A549 (cell line): ENCODE data around the gene VN1R2. TPM values are rescaled to one million over a fixed set of nuclear protein-coding genes. Genes with fewer than 3 reads are reported as not detected.
"Not testable (repeated sequence)": the region's sequence is repeated elsewhere in the genome, so short reads cannot be mapped to it uniquely, and the experiment has no call there.

Source experiments
- ATAC-seq, 2 experiments: fragments of 200-7000 bp in 1 of 2; fragments of >200 bp in 1 of 2; cut with Nextera tagmentation in 1 of 2; cut with Tn5 transposase in 1 of 2; 3 replicates each; pipeline versions ENCODE4 v1.8.0 to v1.9.1; 2018 to 2020; ENCODE audit warnings: mild to moderate bottlenecking in 1 of 2, moderate library complexity in 1 of 2
- CTCF ChIA-PET: fragments of 300-600 bp; sonication (Branson Sonifier 250); formaldehyde crosslinking; extraction: SDS; loops from one replicate; lab custom pipeline; 2021; ENCODE audit warnings: antibody characterized with exemption, inconsistent platforms; lab: Yijun Ruan, JAX
- POLR2A ChIA-PET: fragments of 350-600 bp; formaldehyde crosslinking; extraction: SDS; loops from one replicate; lab custom pipeline; 2021; ENCODE audit warnings: antibody characterized with exemption, inconsistent platforms; lab: Yijun Ruan, JAX
- DNase-seq, 2 experiments: peaks; one replicate each; pipeline versions ENCODE4 v3.0.0 to v3.0.0-alpha.2; 2011 to 2016; ENCODE audit warnings: low read depth in 1 of 2, low spot score in 1 of 2
- FAIRE-seq: peaks from 2 replicates; lab custom pipeline; 2011; peaks lifted over from hg19 to GRCh38; lab: Jason Lieb, UNC
- H3K27ac ChIP-seq, 2 experiments: fragments of >200 bp; sonication (Bioruptor Twin); formaldehyde crosslinking; 3 replicates each; pipeline ENCODE4 v1.5.1; 2016 to 2017
- H3K4me1 ChIP-seq: fragments of >200 bp; sonication (Bioruptor Twin); formaldehyde crosslinking; 3 replicates; pipeline ENCODE4 v1.6.1; 2016
- H3K4me2 ChIP-seq: fragments of >200 bp; sonication (Bioruptor Twin); formaldehyde crosslinking; 3 replicates; pipeline ENCODE4 v1.6.1; 2016
- H3K4me3 ChIP-seq: fragments of >200 bp; sonication (Bioruptor Twin); formaldehyde crosslinking; 3 replicates; pipeline ENCODE4 v1.5.1; 2016
- H3K9me3 ChIP-seq: fragments of >200 bp; sonication (Bioruptor Twin); formaldehyde crosslinking; 3 replicates; pipeline ENCODE4 v1.6.1; 2016
- CHD2 ChIP-seq: fragments of 150-350 bp; IDR thresholded peaks from 2 replicates; pipeline ENCODE4 v1.6.1; 2014; ENCODE audit warnings: low read length; ENCODE audit not compliant: partially characterized antibody
- EHF ChIP-seq: fragments of 250-450 bp; sonication (Bioruptor Pico); IDR thresholded peaks from 2 replicates; pipeline ENCODE4 v1.5.0; 2020; ENCODE audit warnings: mild to moderate bottlenecking
- EHMT2 ChIP-seq: fragments of 200-600 bp; sonication (generic); IDR thresholded peaks from 2 replicates; pipeline ENCODE4 v1.6.1; 2016; ENCODE audit warnings: antibody characterized with exemption, low read depth, mild to moderate bottlenecking, moderate library complexity
- FOSB ChIP-seq: fragments of 250-450 bp; sonication (Bioruptor Pico); IDR thresholded peaks from 2 replicates; pipeline ENCODE4 v1.5.0; 2020; ENCODE audit warnings: mild to moderate bottlenecking, moderate library complexity
- GATA3 ChIP-seq: IDR thresholded peaks from 2 replicates; pipeline ENCODE4 v1.6.1; 2012; ENCODE audit warnings: borderline replicate concordance
- HES2 ChIP-seq: fragments of >200 bp; sonication (Bioruptor Twin); formaldehyde crosslinking; IDR thresholded peaks from 2 replicates; pipeline ENCODE4 v1.6.1; 2016
- HOXB5 ChIP-seq: fragments of 250-450 bp; sonication (Bioruptor Pico); IDR thresholded peaks from 2 replicates; pipeline ENCODE4 v1.5.0; 2020; ENCODE audit warnings: mild to moderate bottlenecking, moderate library complexity
- MAFK ChIP-seq: fragments of 450-650 bp; IDR thresholded peaks from 2 replicates; pipeline ENCODE4 v1.6.1; 2014; ENCODE audit not compliant: partially characterized antibody
- NPAS2 ChIP-seq: fragments of 250-450 bp; sonication (Bioruptor Pico); IDR thresholded peaks from 2 replicates; pipeline ENCODE4 v1.8.0; 2022; ENCODE audit warnings: mild to moderate bottlenecking, moderate library complexity, borderline replicate concordance
- RARB ChIP-seq: fragments of 250-450 bp; sonication (Bioruptor Pico); IDR thresholded peaks from 2 replicates; pipeline ENCODE4 v1.8.0; 2021; ENCODE audit warnings: mild to moderate bottlenecking, moderate library complexity
- TFCP2L1 ChIP-seq: fragments of 250-450 bp; sonication (Bioruptor Pico); IDR thresholded peaks from 2 replicates; pipeline ENCODE4 v1.5.0; 2021; ENCODE audit warnings: mild to moderate bottlenecking
- TP53 ChIP-seq: fragments of 250-450 bp; sonication (Bioruptor Pico); IDR thresholded peaks from 2 replicates; pipeline ENCODE4 v1.5.0; 2021; ENCODE audit warnings: mild to moderate bottlenecking, moderate library complexity
- ZFP36 ChIP-seq: fragments of 450-650 bp; IDR thresholded peaks from 2 replicates; pipeline ENCODE4 v1.6.1; 2014; ENCODE audit warnings: borderline replicate concordance; ENCODE audit not compliant: partially characterized antibody
- WGBS: methylation state at CpG from one replicate; pipeline ENCODE4 v1.1.6; 2017; ENCODE audit errors: missing lambda C conversion rate; 5-methylcytosine and 5-hydroxymethylcytosine counted together
- polyA plus RNA-seq, 4 experiments: library from polyadenylated mRNA; depleted of rRNA in 3 of 4; stranded (reverse); fragments of >200 nt; fragmentation: RNase III in 1 of 4; extraction: RNeasy Plus Mini Kit Qiagen cat#74134 plus additional on column Dnase treatment in 1 of 4; gene quantifications; 2 replicates in 3 of 4; 3 replicates in 1 of 4; pipeline ENCODE4 v1.2.3, GENCODE V29; 2011 to 2017
- TF ChIP-seq, protein P1 (sequence below): fragments of 250-450 bp; sonication (Bioruptor Pico); IDR thresholded peaks from 2 replicates; pipeline ENCODE4 v1.5.0; 2021; ENCODE audit warnings: mild to moderate bottlenecking, moderate library complexity, borderline replicate concordance
- TF ChIP-seq, protein P2 (sequence below): IDR thresholded peaks from 2 replicates; pipeline ENCODE4 v1.6.1; 2012

Gene VN1R2
- polyA plus RNA-seq, 2 of the 4 experiments (the other 2 are of a cell fraction): not detected

DNA sequence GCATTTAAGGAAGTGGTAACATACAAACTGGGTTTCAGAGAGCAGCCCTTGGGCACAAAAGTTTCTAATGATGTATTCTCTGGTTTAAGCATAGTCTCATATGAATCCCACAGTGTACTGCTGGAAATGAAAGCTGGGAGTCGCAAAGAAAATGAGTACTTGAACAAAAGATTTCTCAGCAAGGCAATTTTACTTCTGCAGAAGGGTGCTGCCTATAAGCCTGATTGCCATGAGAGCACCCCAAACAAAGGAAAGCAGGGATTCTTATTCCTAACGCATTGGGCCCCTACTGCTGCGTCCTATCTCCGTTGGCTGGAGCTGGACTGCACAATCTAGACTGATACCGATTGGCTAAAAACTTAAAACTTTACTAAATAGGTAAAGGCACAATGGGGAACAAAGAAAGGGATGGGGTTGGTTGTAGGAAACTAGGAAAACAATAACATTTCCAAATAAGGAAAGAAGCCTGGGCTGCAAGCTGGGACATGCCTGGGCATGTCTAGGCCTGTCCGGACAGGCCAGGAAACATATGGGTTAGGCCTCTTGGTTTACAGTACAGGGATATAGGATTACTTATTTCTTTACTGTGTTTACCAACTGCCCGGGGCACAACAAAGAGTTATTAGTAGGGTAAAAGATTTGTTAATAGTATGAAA is 36.8 kb downstream of the VN1R2 start:
- FAIRE-seq: no peak

GRCh38 chr19:53301341-53301740 is 43.2 kb downstream of the VN1R2 start:
- FAIRE-seq, ATAC-seq, H3K4me3 ChIP-seq, H3K4me1 ChIP-seq, H3K27ac ChIP-seq, CTCF ChIA-PET, H3K4me2 ChIP-seq, DNase-seq, POLR2A ChIA-PET: not testable (repeated sequence)
- 50% methylated on average over 2 of the region's 8 CpGs for WGBS
- H3K9me3 ChIP-seq: peaks cover 29% of the 10 kb centered on the region

More for the DNA sequence above, 36.8 kb downstream of the VN1R2 start:
- ATAC-seq (no peak), DNase-seq (peak in 1 of 2 experiments; percentile 19)
- peak; percentile 83; the same call in 1 of the 2 replicates for TF ChIP-seq TP53 (CRISPR knock-in tag)
- TF ChIP-seq, protein P1, sequence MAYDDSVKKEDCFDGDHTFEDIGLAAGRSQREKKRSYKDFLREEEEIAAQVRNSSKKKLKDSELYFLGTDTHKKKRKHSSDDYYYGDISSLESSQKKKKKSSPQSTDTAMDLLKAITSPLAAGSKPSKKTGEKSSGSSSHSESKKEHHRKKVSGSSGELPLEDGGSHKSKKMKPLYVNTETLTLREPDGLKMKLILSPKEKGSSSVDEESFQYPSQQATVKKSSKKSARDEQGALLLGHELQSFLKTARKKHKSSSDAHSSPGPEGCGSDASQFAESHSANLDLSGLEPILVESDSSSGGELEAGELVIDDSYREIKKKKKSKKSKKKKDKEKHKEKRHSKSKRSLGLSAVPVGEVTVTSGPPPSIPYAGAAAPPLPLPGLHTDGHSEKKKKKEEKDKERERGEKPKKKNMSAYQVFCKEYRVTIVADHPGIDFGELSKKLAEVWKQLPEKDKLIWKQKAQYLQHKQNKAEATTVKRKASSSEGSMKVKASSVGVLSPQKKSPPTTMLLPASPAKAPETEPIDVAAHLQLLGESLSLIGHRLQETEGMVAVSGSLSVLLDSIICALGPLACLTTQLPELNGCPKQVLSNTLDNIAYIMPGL (CRISPR knock-in tag): no peak
- Histone ChIP-seq H3K9me3 (peaks cover 50% of the 10 kb centered on the region), H3K27ac (no peak overlapping the region), H3K4me2 (no peak overlapping the region), H3K4me3 (no peak overlapping the region), H3K4me1 (no peaks in the 10 kb centered on the region)
- CTCF ChIA-PET: no interaction called here
- 25% methylated on average over 7 of the region's 7 CpGs for WGBS
- POLR2A ChIA-PET: no interaction called here

DNA sequence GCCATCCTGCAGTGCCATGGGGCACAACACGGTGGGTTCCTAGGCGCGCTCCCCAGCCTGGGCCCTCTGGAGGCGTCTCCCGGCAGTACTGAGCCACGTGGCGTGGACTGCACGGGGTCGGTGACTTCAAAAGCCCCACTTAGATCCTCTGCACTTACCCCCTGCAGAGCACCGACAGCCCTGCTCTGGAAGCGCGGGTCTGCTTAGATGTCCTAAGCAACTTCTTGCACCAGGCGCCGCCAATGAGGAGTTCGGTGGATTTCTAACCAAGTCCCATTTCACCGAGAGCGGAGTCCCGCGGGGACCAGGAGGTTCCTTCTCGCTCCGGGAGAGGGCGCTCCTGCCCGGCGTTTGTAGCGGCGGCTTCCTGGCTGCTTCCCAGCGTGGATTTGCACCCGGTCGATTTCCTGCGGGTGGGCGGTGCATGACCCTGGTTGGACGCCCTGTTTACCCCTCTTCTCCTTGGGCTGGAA is 50.3 kb downstream of the VN1R2 start:
- WGBS: 41% methylated on average over 27 of the region's 32 CpGs
- DNase-seq (no peak), FAIRE-seq (no peak), ATAC-seq (no peak)
- no peak for TF ChIP-seq HES2
- TF ChIP-seq ZFP36: no peak
- TF ChIP-seq, protein P2, sequence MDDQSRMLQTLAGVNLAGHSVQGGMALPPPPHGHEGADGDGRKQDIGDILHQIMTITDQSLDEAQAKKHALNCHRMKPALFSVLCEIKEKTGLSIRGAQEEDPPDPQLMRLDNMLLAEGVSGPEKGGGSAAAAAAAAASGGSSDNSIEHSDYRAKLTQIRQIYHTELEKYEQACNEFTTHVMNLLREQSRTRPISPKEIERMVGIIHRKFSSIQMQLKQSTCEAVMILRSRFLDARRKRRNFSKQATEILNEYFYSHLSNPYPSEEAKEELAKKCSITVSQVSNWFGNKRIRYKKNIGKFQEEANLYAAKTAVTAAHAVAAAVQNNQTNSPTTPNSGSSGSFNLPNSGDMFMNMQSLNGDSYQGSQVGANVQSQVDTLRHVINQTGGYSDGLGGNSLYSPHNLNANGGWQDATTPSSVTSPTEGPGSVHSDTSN: no peak
- TF ChIP-seq FOSB: no peak
- TF ChIP-seq HOXB5: no peak
- no peak for TF ChIP-seq EHMT2
- TF ChIP-seq CHD2: no peak
- TF ChIP-seq EHF (CRISPR knock-in tag): no peak
- TF ChIP-seq NPAS2: no peak
- no peak for TF ChIP-seq TFCP2L1 (CRISPR knock-in tag)
- TF ChIP-seq RARB (CRISPR knock-in tag): no peak
- no peak for TF ChIP-seq GATA3
- no peak for TF ChIP-seq MAFK
- no peak overlapping the region for H3K27ac ChIP-seq
- H3K4me3 ChIP-seq: no peak overlapping the region
- H3K9me3 ChIP-seq: peaks cover 53% of the 10 kb centered on the region
- no peak overlapping the region for H3K4me2 ChIP-seq
- CTCF ChIA-PET: interaction anchor here (1.0 kb wide), 1 partner anchor 359 kb away, joined by 3 read pairs; no protein-coding TSS in a partner anchor
- no peaks in the 10 kb centered on the region for H3K4me1 ChIP-seq
- POLR2A ChIA-PET: no interaction called here

Other genes with a start within 250 kb of the VN1R2 start
- not detected in 2 replicates for gene ERVV-1, start 244.4 kb upstream of the VN1R2 start, polyA plus RNA-seq (2011; rRNA removed)
- not detected in 3 replicates for gene ERVV-1, start 244.4 kb upstream of the VN1R2 start, polyA plus RNA-seq (2017; fragmentation: RNase III; extraction: RNeasy Plus Mini Kit Qiagen cat#74134 plus additional on column Dnase treatment)
- not detected in 2 replicates for gene ERVV-2, start 213.6 kb upstream of the VN1R2 start, polyA plus RNA-seq (2011; rRNA removed)
- not detected in 3 replicates for gene ERVV-2, start 213.6 kb upstream of the VN1R2 start, polyA plus RNA-seq (2017; fragmentation: RNase III; extraction: RNeasy Plus Mini Kit Qiagen cat#74134 plus additional on column Dnase treatment)
- 15.4 and 16.6 TPM in 2 replicates for gene ZNF160, start 154.9 kb upstream of the VN1R2 start, polyA plus RNA-seq (2011; rRNA removed)
- gene ZNF160, start 154.9 kb upstream of the VN1R2 start, polyA plus RNA-seq (2017; fragmentation: RNase III; extraction: RNeasy Plus Mini Kit Qiagen cat#74134 plus additional on column Dnase treatment): 8.8 to 9.6 TPM (median 9.1 TPM) in 3 replicates
- gene ZNF415, start 125.4 kb upstream of the VN1R2 start, polyA plus RNA-seq (2011; rRNA removed): not detected in 2 replicates
- not detected in 3 replicates for gene ZNF415, start 125.4 kb upstream of the VN1R2 start, polyA plus RNA-seq (2017; fragmentation: RNase III; extraction: RNeasy Plus Mini Kit Qiagen cat#74134 plus additional on column Dnase treatment)
- not detected in 2 replicates for gene ZNF347, start 99.2 kb upstream of the VN1R2 start, polyA plus RNA-seq (2011; rRNA removed)
- not detected in 3 replicates for gene ZNF347, start 99.2 kb upstream of the VN1R2 start, polyA plus RNA-seq (2017; fragmentation: RNase III; extraction: RNeasy Plus Mini Kit Qiagen cat#74134 plus additional on column Dnase treatment)
- gene ZNF665, start 64.9 kb upstream of the VN1R2 start, polyA plus RNA-seq (2011; rRNA removed): not detected in 2 replicates
- not detected in 3 replicates for gene ZNF665, start 64.9 kb upstream of the VN1R2 start, polyA plus RNA-seq (2017; fragmentation: RNase III; extraction: RNeasy Plus Mini Kit Qiagen cat#74134 plus additional on column Dnase treatment)
- gene ZNF677, start 3.4 kb upstream of the VN1R2 start, polyA plus RNA-seq (2011; rRNA removed): not detected in 2 replicates
- not detected in 3 replicates for gene ZNF677, start 3.4 kb upstream of the VN1R2 start, polyA plus RNA-seq (2017; fragmentation: RNase III; extraction: RNeasy Plus Mini Kit Qiagen cat#74134 plus additional on column Dnase treatment)
- not detected in 2 replicates for gene VN1R4, start 9.4 kb downstream of the VN1R2 start, polyA plus RNA-seq (2011; rRNA removed)
- not detected in 3 replicates for gene VN1R4, start 9.4 kb downstream of the VN1R2 start, polyA plus RNA-seq (2017; fragmentation: RNase III; extraction: RNeasy Plus Mini Kit Qiagen cat#74134 plus additional on column Dnase treatment)
- 8.3 and 8.4 TPM in 2 replicates for gene ZNF845, start 75.5 kb downstream of the VN1R2 start, polyA plus RNA-seq (2011; rRNA removed)
- 3.3 to 3.7 TPM (median 3.5 TPM) in 3 replicates for gene ZNF845, start 75.5 kb downstream of the VN1R2 start, polyA plus RNA-seq (2017; fragmentation: RNase III; extraction: RNeasy Plus Mini Kit Qiagen cat#74134 plus additional on column Dnase treatment)
- 1.00 and 1.3 TPM in 2 replicates for gene ZNF525, start 107.4 kb downstream of the VN1R2 start, polyA plus RNA-seq (2011; rRNA removed)
- gene ZNF525, start 107.4 kb downstream of the VN1R2 start, polyA plus RNA-seq (2017; fragmentation: RNase III; extraction: RNeasy Plus Mini Kit Qiagen cat#74134 plus additional on column Dnase treatment): 0.12 to 0.46 TPM (median 0.41 TPM) in 3 replicates
- gene ZNF765, start 136.9 kb downstream of the VN1R2 start, polyA plus RNA-seq (2011; rRNA removed): 8.3 and 9.0 TPM in 2 replicates
- 4.4 to 5.1 TPM (median 4.8 TPM) in 3 replicates for gene ZNF765, start 136.9 kb downstream of the VN1R2 start, polyA plus RNA-seq (2017; fragmentation: RNase III; extraction: RNeasy Plus Mini Kit Qiagen cat#74134 plus additional on column Dnase treatment)
- 18.7 and 21.4 TPM in 2 replicates for gene ZNF761, start 173.7 kb downstream of the VN1R2 start, polyA plus RNA-seq (2011; rRNA removed)
- gene ZNF761, start 173.7 kb downstream of the VN1R2 start, polyA plus RNA-seq (2017; fragmentation: RNase III; extraction: RNeasy Plus Mini Kit Qiagen cat#74134 plus additional on column Dnase treatment): 6.6 to 7.9 TPM (median 7.4 TPM) in 3 replicates
- gene ZNF813, start 209.4 kb downstream of the VN1R2 start, polyA plus RNA-seq (2011; rRNA removed): 0.57 and 0.78 TPM in 2 replicates
- gene ZNF813, start 209.4 kb downstream of the VN1R2 start, polyA plus RNA-seq (2017; fragmentation: RNase III; extraction: RNeasy Plus Mini Kit Qiagen cat#74134 plus additional on column Dnase treatment): 0.30 to 0.67 TPM (median 0.63 TPM) in 3 replicates